T-cell (primary cell): ENCODE results near the gene HSPA9. TPM values are rescaled to one million over a fixed set of nuclear protein-coding genes. Genes with fewer than 3 reads are reported as not detected.

Experiments used
- ATAC-seq, 4 experiments: fragments of 200-7000 bp in 3 of 4; fragments of 150-1000 bp in 1 of 4; cut with Tn5 transposase; replicated peaks in 1 of 4; 1 replicate in 3 of 4; 2 replicates in 1 of 4; pipeline ENCODE4 v1.10.0; 2021; ENCODE audit warnings: moderate library complexity in 3 of 4, mild to moderate bottlenecking in 2 of 4, moderate number of reproducible peaks in 1 of 4
- CTCF ChIA-PET, 2 donors: fragments of 300-600 bp; sonication (Branson Sonifier 250); formaldehyde crosslinking; loops; one replicate each; lab custom pipeline; 2022; ENCODE audit warnings: antibody characterized with exemption in 2 of 2; lab: Charles Lee
- POLR2A ChIA-PET, 2 donors: fragments of 300-600 bp; sonication (Branson Sonifier 250); formaldehyde crosslinking; loops; one replicate each; lab custom pipeline; 2022; ENCODE audit warnings: antibody characterized with exemption in 2 of 2; lab: Charles Lee
- DNase-seq, 35 experiments: peaks; one replicate each; pipeline versions ENCODE4 v3.0.0 to v3.0.0-alpha.2; 2013 to 2023
- H3K27ac ChIP-seq: one replicate; pipeline ENCODE4 v1.5.1; 2013; ENCODE audit warnings: low read length
- H3K27me3 ChIP-seq, 2 experiments: replicated peaks in 1 of 2; 1 replicate in 1 of 2; 2 replicates in 1 of 2; pipeline versions ENCODE4 v1.6.1 to v1.7.0; 2013; ENCODE audit warnings: low read length in 1 of 2, mixed read lengths in 1 of 2; ENCODE audit not compliant: control insufficient read depth in 2 of 2, insufficient read depth in 2 of 2; ENCODE audit errors: extremely low read depth in 1 of 2
- H3K36me3 ChIP-seq, 2 donors: 1 replicate in 1 of 2; 2 replicates in 1 of 2; pipeline versions ENCODE4 v1.6.1 to v1.7.0; 2013; ENCODE audit warnings: low read length in 1 of 2; ENCODE audit not compliant: control insufficient read depth in 2 of 2, insufficient read depth in 1 of 2; ENCODE audit errors: extremely low read depth in 1 of 2
- H3K4me1 ChIP-seq, 2 experiments: 1 replicate in 1 of 2; 2 replicates in 1 of 2; pipeline versions ENCODE4 v1.6.1 to v1.7.0; 2013; ENCODE audit warnings: low read length in 2 of 2, mixed read lengths in 1 of 2; ENCODE audit not compliant: insufficient read depth in 2 of 2, control insufficient read depth in 1 of 2; ENCODE audit errors: extremely low read depth in 1 of 2
- H3K4me3 ChIP-seq, 2 donors: 1 replicate in 1 of 2; 2 replicates in 1 of 2; pipeline versions ENCODE4 v1.5.1 to v1.7.0; 2013; ENCODE audit warnings: mild to moderate bottlenecking in 2 of 2, low read length in 1 of 2, moderate library complexity in 1 of 2; ENCODE audit not compliant: control insufficient read depth in 1 of 2; ENCODE audit errors: extremely low read depth in 1 of 2
- H3K9me3 ChIP-seq: 2 replicates; pipeline ENCODE4 v1.7.0; 2013
- H3K27ac Mint-ChIP-seq, 2 donors: one replicate each; pipeline ENCODE4 v1.8.0; 2020 to 2021; ENCODE audit warnings: mild to moderate bottlenecking in 2 of 2, mixed read lengths in 2 of 2
- H3K27me3 Mint-ChIP-seq, 2 donors: one replicate each; pipeline ENCODE4 v1.8.0; 2021 to 2022; ENCODE audit warnings: mixed read lengths in 2 of 2
- H3K36me3 Mint-ChIP-seq: one replicate; pipeline ENCODE4 v1.8.0; 2021; ENCODE audit warnings: mixed read lengths
- H3K4me1 Mint-ChIP-seq, 3 donors: one replicate each; pipeline ENCODE4 v1.8.0; 2020 to 2022; ENCODE audit warnings: mixed read lengths in 3 of 3, mild to moderate bottlenecking in 1 of 3
- H3K4me3 Mint-ChIP-seq, 3 donors: one replicate each; pipeline ENCODE4 v1.8.0; 2020 to 2022; ENCODE audit warnings: mild to moderate bottlenecking in 3 of 3, mixed read lengths in 3 of 3, moderate library complexity in 3 of 3
- H3K9me3 Mint-ChIP-seq, 3 donors: one replicate each; pipeline ENCODE4 v1.8.0; 2020 to 2022; ENCODE audit warnings: mixed read lengths in 3 of 3
- WGBS: methylation state at CpG from one replicate; pipeline ENCODE4 v1.1.5; 2013; ENCODE audit warnings: missing lambda C conversion rate; ENCODE audit not compliant: insufficient coverage; 5-methylcytosine and 5-hydroxymethylcytosine counted together
- total RNA-seq, 35 experiments: library from RNA in 6 of 35; stranded (reverse) in 6 of 35; fragments of 120-200 nt in 1 of 35; gene quantifications; one replicate each; pipeline versions ENCODE4 v1.2.1 to v1.2.4 and lab custom pipeline; 2013 to 2026

The HSPA9 gene
- total RNA-seq, 5 donors from 2014 or later (not counting 1 experiment from before 2014, with no cell fraction given) = 148 to 299 (median 162) TPM

GRCh38 chr5:138611678-138612218 is 36.5 kb upstream of the HSPA9 start:
- Mint-ChIP-seq H3K4me3 (peak overlapping the region in 1 of 3 donors; percentile 2), H3K27me3 (peaks cover 45 to 47% of the 10 kb centered on the region in 2 donors)

GRCh38 chr5:138610918-138611677 is 35.9 kb upstream of the HSPA9 start:
- H3K27me3 ChIP-seq = peaks cover 0 to 34% of the 10 kb centered on the region in 2 experiments
- no peaks in the 10 kb centered on the region for H3K9me3 Mint-ChIP-seq
- no peaks in the 10 kb centered on the region for H3K9me3 ChIP-seq
- peak overlapping the region in 1 of 2 donors; percentile 44 for H3K4me3 ChIP-seq
- no peaks in the 10 kb centered on the region for H3K36me3 Mint-ChIP-seq
- ATAC-seq (peak; percentile 33 to 56 (median 48)), DNase-seq (peak in 11 of 35 experiments; percentile 0 to 29 (median 5))
- H3K27me3 Mint-ChIP-seq = peaks cover 45 to 48% of the 10 kb centered on the region in 2 donors
- H3K4me3 Mint-ChIP-seq = peak overlapping the region in 2 of 3 donors; percentile 2 to 8
- POLR2A ChIA-PET = no interaction called here
- no peak overlapping the region for H3K27ac ChIP-seq
- CTCF ChIA-PET = interaction anchor here in 1 of 2 donors (0.6 kb wide), 1 partner anchor 99 kb away, joined by 3 read pairs; no protein-coding TSS in a partner anchor
- no peak overlapping the region for H3K27ac Mint-ChIP-seq
- whole genome bisulfite sequencing = 11% methylated on average over 6 of the region's 16 CpGs
- no peaks in the 10 kb centered on the region for H3K36me3 ChIP-seq
- H3K4me1 ChIP-seq = peaks cover 7 to 11% of the 10 kb centered on the region in 2 experiments
- peaks cover 12 to 13% (median 13%) of the 10 kb centered on the region in 3 donors for H3K4me1 Mint-ChIP-seq

More at GRCh38 chr5:138611678-138612218, 36.5 kb upstream of the HSPA9 start:
- H3K4me1 Mint-ChIP-seq = peaks cover 12 to 17% (median 13%) of the 10 kb centered on the region in 3 donors
- Histone ChIP-seq H3K4me1 (peaks cover 7 to 11% of the 10 kb centered on the region in 2 experiments), H3K27ac (no peak overlapping the region), H3K27me3 (peaks cover 0 to 30% of the 10 kb centered on the region in 2 experiments), H3K4me3 (peak overlapping the region in 1 of 2 donors; percentile 44), H3K9me3 (no peaks in the 10 kb centered on the region), H3K36me3 (no peaks in the 10 kb centered on the region)
- CTCF ChIA-PET = interaction anchor here in 1 of 2 donors (0.6 kb wide), 1 partner anchor 99 kb away, joined by 3 read pairs; no protein-coding TSS in a partner anchor
- POLR2A ChIA-PET = no interaction called here
- no peak for ATAC-seq
- 19% methylated on average over 1 of the region's 5 CpGs for WGBS
- no peak for DNase-seq
- no peaks in the 10 kb centered on the region for H3K36me3 Mint-ChIP-seq
- H3K9me3 Mint-ChIP-seq = no peaks in the 10 kb centered on the region
- H3K27ac Mint-ChIP-seq = no peak overlapping the region

- peaks cover 7 to 11% of the 10 kb centered on the region in 2 experiments for H3K4me1 ChIP-seq
- Mint-ChIP-seq H3K9me3 (no peaks in the 10 kb centered on the region), H3K27me3 (peaks cover 43 to 51% of the 10 kb centered on the region in 2 donors), H3K4me3 (peak overlapping the region in 1 of 3 donors; percentile 2), H3K4me1 (peaks cover 12 to 15% (median 13%) of the 10 kb centered on the region in 3 donors), H3K27ac (no peak overlapping the region), H3K36me3 (no peaks in the 10 kb centered on the region)
- no peak for ATAC-seq
- H3K27me3 ChIP-seq = peaks cover 0 to 34% of the 10 kb centered on the region in 2 experiments
- no peak for DNase-seq
- ChIA-PET CTCF (no interaction called here), POLR2A (no interaction called here)
- WGBS = 76% methylated on average over 6 of the region's 10 CpGs
- no peak overlapping the region for H3K4me3 ChIP-seq
- H3K27ac ChIP-seq = no peak overlapping the region
- H3K36me3 ChIP-seq = no peaks in the 10 kb centered on the region
- no peaks in the 10 kb centered on the region for H3K9me3 ChIP-seq
These were observed 35.3 kb upstream of the HSPA9 start for GRCh38 chr5:138610415-138610917.

- H3K9me3 ChIP-seq = no peaks in the 10 kb centered on the region
- Mint-ChIP-seq H3K4me3 (no peak overlapping the region), H3K36me3 (no peaks in the 10 kb centered on the region), H3K27me3 (peaks cover 40 to 50% of the 10 kb centered on the region in 2 donors), H3K4me1 (peaks cover 14% of the 10 kb centered on the region in 3 donors), H3K27ac (no peak overlapping the region), H3K9me3 (no peaks in the 10 kb centered on the region)
- no peak overlapping the region for H3K4me3 ChIP-seq
- no CpG with 5 or more reads among the region's 6 CpGs for WGBS
- POLR2A ChIA-PET = no interaction called here
- peaks cover 9 to 10% of the 10 kb centered on the region in 2 experiments for H3K4me1 ChIP-seq
- CTCF ChIA-PET = interaction anchor here in 1 of 2 donors (0.6 kb wide), 1 partner anchor 9 kb away, joined by 3 read pairs; no protein-coding TSS in a partner anchor
- peaks cover 0 to 50% of the 10 kb centered on the region in 2 experiments for H3K27me3 ChIP-seq
- ATAC-seq = no peak
- H3K27ac ChIP-seq = no peak overlapping the region
- DNase-seq = no peak
- no peaks in the 10 kb centered on the region for H3K36me3 ChIP-seq
These were observed 31.3 kb upstream of the HSPA9 start for GRCh38 chr5:138606378-138607064.

GRCh38 chr5:138605254-138605972 is 30.2 kb upstream of the HSPA9 start:
- Mint-ChIP-seq H3K27me3 (peaks cover 40 to 51% of the 10 kb centered on the region in 2 donors), H3K27ac (no peak overlapping the region), H3K36me3 (no peaks in the 10 kb centered on the region), H3K4me3 (no peak overlapping the region), H3K9me3 (no peaks in the 10 kb centered on the region), H3K4me1 (peaks cover 4 to 5% (median 5%) of the 10 kb centered on the region in 3 donors)
- Histone ChIP-seq H3K9me3 (no peaks in the 10 kb centered on the region), H3K27ac (no peak overlapping the region), H3K4me1 (peaks cover 0 to 4% of the 10 kb centered on the region in 2 experiments), H3K27me3 (peaks cover 0 to 48% of the 10 kb centered on the region in 2 experiments), H3K4me3 (no peak overlapping the region), H3K36me3 (no peaks in the 10 kb centered on the region)
- POLR2A ChIA-PET = interaction anchor here in 1 of 2 donors (0.6 kb wide), 1 partner anchor 40 kb away, joined by 3 read pairs; no protein-coding TSS in a partner anchor
- CTCF ChIA-PET = no interaction called here
- DNase-seq (no peak), ATAC-seq (no peak)
- WGBS = no CpG with 5 or more reads among the region's 2 CpGs
